ENCODE data around the gene MAGI2.

- TF ChIP-seq CTCF (conservative IDR thresholded peaks at IDR 0.05; ENCODE audit: low read length) (no peak), EZH2phosphoT487 (IDR thresholded peaks at IDR 0.05; ENCODE audit: borderline replicate concordance) (no peak)
Measured at GRCh38 chr7:79471699-79472098, 18.2 kb upstream of the MAGI2 start.

Measured in Loucy (cell line).